HG03280 (cell line): ENCODE results near the gene ARHGEF9.

Experiments
- ATAC-seq: cut with Tn5 transposase; IDR thresholded peaks from one replicate; pipeline ENCODE4 v1.9.1; 2021; ENCODE audit warnings: mild to moderate bottlenecking, moderate library complexity; ENCODE audit not compliant: unreplicated experiment

ARHGEF9 gene

GRCh38 chrX:63747331-63747730, 37.7 kb downstream of the ARHGEF9 start:
- ATAC-seq: no peak

DNA sequence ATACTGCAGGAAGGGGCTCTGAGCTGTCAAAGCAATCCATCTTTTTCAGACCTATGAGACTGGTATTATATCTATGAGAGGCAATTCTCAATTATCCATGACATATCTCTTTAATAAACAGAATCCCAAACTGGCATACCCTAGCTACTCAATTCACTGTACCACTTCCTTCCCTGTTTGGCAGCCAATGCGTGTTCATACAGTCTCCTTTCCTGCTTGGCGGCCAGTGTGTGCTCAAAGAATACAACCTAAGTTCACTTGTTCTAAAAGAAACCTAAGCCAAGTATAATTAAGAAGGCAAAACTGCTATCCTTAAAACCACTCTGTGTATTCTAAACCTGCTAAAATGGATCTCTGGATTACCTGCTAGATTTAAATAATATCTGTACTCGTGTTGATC, 38.3 kb downstream of the ARHGEF9 start:
- ATAC-seq: no peak

GRCh38 chrX:63746278-63746677, 38.7 kb downstream of the ARHGEF9 start:
- peak; percentile 69 for ATAC-seq

DNA sequence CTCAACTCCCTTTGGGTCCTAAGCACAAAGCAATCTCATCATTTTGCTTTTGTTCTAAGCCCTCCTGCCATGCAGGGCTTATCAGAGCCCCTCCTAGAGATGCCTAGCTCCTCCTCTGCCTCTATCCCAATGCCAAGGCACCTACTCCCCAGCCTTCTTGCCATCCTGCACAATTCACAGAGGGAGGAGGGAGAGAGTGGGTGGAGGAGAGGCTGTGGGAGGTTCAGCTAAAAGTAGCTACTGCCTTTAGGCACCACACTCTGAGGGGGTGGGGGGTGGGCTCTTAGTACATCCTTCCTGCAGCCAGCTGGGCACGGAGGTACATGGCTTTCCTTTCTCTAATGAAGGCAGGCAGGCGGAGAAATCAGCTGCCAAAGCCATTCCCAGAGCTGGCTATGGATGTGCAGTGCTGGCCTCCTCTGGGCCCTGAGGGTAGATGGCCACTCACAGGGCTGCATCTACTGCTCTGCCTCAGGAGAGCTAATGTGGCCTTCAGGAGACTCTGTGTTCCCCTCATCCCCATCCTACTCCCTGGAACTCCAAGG, 40.1 kb downstream of the ARHGEF9 start:
- ATAC-seq: no peak

DNA sequence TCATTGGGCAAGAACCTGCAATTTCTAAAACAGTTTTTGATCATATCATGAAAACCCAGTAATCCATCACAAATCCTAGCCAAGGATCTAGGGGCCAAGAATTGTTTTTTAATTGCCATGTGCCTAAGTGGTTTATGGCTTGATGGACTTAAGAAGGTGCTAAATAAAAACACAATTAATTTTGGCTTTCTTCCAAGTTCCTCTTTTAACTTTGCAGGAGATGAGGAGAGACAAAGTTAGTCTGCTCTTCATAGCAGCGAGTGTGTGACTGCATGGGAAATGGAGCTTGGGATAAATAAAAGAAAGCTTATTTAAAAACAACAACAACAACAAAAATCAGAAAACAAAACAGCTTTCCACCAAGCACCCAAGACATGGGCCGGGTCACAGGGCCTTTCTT, 41.4 kb downstream of the ARHGEF9 start:
- ATAC-seq: no peak

GRCh38 chrX:63740382-63740781, 44.6 kb downstream of the ARHGEF9 start:
- peak; percentile 65 for ATAC-seq

GRCh38 chrX:63739885-63740284, 45.1 kb downstream of the ARHGEF9 start:
- no peak for ATAC-seq

- no peak for ATAC-seq
Observed at GRCh38 chrX:63738696-63739095, 46.3 kb downstream of the ARHGEF9 start.

DNA sequence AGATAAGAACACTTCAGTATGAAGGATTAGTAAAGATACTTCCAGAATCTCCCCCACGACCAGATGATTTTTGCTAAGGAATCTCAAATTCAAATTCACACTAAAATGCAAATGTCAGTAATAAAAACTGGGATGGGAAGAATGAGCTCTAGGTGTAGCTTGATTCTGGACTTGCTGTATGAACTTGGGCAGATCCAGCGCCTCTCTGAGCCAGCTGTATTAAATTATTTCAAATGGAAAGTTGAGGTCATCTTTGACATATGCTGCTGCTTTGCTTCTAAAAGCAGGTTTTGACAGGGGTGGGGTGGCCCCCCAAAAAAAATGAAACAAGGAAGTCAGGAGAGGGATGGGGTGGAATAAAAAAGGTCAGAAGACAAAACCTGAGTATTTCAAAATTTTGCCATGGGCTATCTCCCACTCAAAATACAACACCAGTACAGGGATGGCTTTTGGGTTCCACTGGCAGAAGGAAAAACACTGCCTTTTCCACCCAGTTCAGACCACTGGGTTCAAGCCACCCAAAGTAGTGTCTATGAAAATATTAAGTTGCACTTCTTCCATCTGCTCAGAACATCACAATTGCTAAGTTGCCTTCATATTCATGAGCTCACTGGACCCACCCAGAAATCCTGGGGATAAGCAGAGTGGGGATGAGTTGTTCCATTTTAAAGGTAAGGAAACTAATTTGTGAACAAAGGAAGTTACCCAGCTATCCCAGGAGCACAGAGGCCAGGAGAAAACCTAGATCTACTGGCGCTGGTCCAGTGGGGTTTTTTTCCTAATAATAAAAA, 47.7 kb downstream of the ARHGEF9 start:
- ATAC-seq: no peak

DNA sequence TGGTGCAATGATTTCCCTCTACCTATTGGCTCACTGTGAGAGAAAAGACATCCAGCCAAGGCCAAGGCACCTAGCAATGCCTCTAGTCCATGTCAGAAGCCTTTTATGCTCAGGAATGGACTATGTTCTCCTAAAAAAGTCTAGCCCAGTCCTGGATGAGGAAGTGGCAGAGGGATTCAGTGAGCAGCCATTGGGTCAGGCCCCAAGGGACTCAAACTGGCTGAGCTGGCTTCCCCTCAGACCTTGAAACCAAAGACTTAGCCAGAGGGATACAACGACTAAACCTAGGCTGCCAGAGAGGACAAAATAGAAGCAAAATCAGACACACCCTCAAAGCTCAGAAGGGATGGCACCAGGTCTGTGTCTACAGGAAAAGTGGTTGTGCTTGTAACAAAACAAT, 49.1 kb downstream of the ARHGEF9 start:
- ATAC-seq: no peak

- ATAC-seq: no peak
Observed at GRCh38 chrX:63720293-63720692, 64.7 kb downstream of the ARHGEF9 start.

DNA sequence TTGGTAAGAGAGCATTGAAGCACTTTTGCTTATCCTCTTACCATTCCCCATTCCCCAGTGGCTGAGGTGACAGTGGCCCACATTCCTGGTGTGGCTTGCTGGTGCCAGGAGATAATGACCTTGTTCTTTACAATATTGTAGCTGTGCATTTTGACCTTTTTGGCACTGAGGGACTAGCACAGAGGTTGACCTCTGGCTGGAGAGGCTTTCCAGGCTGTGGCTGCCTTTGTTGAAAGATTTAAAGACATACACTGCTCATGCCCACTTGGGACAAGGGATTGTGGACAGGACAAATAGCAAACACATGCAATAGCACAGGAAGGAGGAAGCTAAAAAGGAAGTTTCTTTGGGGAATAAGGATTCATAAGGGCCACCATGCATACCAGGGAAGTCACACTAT, 65.4 kb downstream of the ARHGEF9 start:
- ATAC-seq: no peak

DNA sequence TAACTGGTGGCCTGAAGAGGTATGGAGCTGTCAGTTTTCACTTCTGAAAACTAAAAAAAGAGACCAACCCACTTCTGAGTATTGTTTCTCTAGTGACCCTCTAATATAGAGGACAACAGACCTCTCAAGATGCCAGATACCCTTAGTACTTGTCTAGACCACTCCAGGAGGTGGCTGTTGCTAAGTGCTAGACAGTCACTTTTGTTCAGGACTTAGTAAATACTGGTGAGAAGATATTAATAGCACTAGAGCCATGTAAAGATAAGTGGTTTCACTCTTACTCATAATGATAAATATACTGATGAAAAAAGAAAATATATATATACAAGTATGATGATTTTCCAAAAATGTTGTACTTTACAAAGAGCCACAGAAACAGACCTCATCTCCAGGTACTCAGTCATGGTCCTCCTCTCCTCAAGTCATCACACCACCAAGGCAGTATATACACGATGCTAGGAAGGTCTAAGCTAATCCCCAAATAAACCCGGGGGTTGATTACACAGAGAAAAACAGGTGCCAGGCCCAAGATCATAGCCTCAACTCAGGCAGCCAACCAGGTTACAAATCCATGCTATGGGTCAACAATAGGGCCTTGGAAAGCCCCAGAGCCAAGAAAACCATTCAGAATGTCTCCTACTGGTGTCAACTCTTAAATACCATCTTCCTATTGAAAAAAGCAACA, 66.9 kb downstream of the ARHGEF9 start:
- peak; percentile 83 for ATAC-seq

DNA sequence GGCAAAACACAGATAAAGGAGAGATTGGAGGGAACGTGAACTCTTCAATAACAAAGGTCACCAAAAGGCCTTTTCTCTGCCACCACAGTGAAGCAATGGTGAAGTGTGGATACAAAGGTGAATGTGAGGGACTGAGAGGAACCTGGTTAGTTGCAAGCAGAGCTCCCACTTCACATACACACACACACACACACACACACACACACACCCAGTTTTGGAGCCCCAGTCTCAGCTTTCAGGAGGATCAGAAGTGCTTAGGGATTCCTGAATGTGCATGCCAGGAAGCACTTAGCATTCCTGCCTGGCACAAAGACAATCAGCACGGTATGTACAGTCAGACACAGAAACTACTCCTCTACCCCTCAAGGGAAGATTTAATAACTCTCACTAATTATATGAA, 71.5 kb downstream of the ARHGEF9 start:
- ATAC-seq: no peak

DNA sequence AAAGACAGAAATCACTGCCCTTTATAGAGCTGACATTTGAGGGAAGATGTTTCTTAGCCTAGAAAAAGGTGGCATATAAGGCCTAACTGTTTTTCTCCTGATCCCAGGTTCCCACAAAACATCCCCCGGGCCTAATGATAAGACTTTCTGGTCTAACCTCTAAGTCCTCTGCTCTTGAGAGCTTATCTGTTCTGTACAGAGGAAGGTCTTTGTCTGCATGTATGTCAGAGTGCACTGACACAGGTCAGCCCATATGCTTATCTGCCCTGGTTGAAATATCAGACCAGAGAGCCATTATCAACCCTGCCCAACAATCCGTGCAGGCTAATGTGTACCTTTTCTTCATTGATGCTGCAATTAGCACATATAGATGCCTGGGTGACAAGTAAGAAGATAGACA, 76.2 kb downstream of the ARHGEF9 start:
- no peak for ATAC-seq

- ATAC-seq: no peak
Observed at GRCh38 chrX:63702556-63702955, 82.5 kb downstream of the ARHGEF9 start.

- peak; percentile 51 for ATAC-seq
Observed at GRCh38 chrX:63686878-63687714, 97.9 kb downstream of the ARHGEF9 start.

DNA sequence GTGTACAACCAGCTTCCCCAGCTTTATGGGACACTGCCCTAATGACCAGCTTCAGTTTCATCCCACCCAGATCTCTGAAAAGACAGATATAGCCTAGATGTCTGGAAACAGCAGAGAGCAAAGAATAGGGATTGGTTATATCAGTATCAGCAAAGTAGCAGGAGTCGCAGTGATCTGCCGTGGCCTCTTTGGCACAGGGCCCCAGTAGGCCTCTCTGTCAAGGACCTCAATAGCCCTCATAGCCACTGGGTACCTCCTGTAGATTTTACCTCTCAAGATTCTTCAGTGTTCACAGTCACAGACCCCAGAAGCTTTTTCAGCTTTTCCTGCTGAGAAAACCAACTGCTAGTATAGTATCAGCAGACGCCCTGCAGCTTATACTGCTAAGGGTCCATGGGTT, 104.6 kb downstream of the ARHGEF9 start:
- ATAC-seq: no peak

- ATAC-seq: no peak
Observed at GRCh38 chrX:63679432-63679831, 105.6 kb downstream of the ARHGEF9 start.

DNA sequence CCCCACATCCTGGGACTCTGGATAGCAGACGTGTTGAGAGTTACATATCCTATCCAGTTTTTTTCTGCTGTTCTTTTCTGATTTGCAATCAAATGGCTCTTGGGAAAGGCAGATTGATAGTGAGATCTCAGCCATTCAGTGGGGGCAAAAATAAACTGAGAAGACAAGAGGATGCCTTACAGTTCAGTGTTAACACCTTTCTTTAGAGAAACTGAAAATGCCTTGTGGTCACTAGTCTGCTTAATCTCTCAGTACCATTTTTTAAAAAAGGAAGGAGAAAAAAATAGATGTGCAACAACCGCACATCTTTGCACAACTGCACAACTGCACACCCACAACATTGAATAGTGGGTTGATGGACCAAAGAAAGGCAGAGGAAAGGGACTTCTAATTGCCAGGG, 109.3 kb downstream of the ARHGEF9 start:
- no peak for ATAC-seq

GRCh38 chrX:63673896-63674295, 111.1 kb downstream of the ARHGEF9 start:
- no peak for ATAC-seq
